NT2/D1 (cell line): ENCODE data around the gene STK17B.
"Not testable (repeated sequence)": the region's sequence is repeated elsewhere in the genome, so short reads cannot be mapped to it uniquely, and the experiment has no call there.

Experiments
- DNase-seq: peaks from one replicate; pipeline ENCODE4 v3.0.0-alpha.2; 2011; ENCODE audit warnings: low read depth, low spot score
- H3K27me3 ChIP-seq: 2 replicates; pipeline ENCODE4 v1.6.0; 2011; ENCODE audit warnings: mild to moderate bottlenecking; ENCODE audit not compliant: insufficient read length, insufficient read depth
- H3K36me3 ChIP-seq: 2 replicates; pipeline ENCODE4 v1.6.1; 2011; ENCODE audit warnings: mild to moderate bottlenecking, low read length, mixed read lengths; ENCODE audit not compliant: insufficient read depth, insufficient read length
- H3K4me1 ChIP-seq: 2 replicates; pipeline ENCODE4 v1.5.1; 2011; ENCODE audit not compliant: insufficient read depth, insufficient read length
- H3K4me3 ChIP-seq: 2 replicates; pipeline ENCODE4 v1.5.1; 2011; ENCODE audit warnings: low read depth; ENCODE audit not compliant: insufficient read length
- H3K9ac ChIP-seq: 2 replicates; pipeline ENCODE4 v1.6.0; 2011; ENCODE audit warnings: low read depth; ENCODE audit not compliant: insufficient read length
- H3K9me3 ChIP-seq: 2 replicates; pipeline ENCODE4 v1.5.1; 2011; ENCODE audit warnings: mild to moderate bottlenecking, low read length; ENCODE audit not compliant: insufficient read depth
- SUZ12 ChIP-seq: IDR thresholded peaks from 2 replicates; pipeline ENCODE4 v1.6.1; 2011; ENCODE audit not compliant: insufficient read length, insufficient read depth; ENCODE audit errors: extremely low read depth
- YY1 ChIP-seq: IDR thresholded peaks from 2 replicates; pipeline ENCODE4 v1.6.1; 2011; ENCODE audit not compliant: insufficient read length, insufficient read depth
- ZNF274 ChIP-seq: IDR thresholded peaks from 2 replicates; pipeline ENCODE4 v1.6.1; 2011; ENCODE audit warnings: mild to moderate bottlenecking, low read depth, low read length

The STK17B gene

DNA sequence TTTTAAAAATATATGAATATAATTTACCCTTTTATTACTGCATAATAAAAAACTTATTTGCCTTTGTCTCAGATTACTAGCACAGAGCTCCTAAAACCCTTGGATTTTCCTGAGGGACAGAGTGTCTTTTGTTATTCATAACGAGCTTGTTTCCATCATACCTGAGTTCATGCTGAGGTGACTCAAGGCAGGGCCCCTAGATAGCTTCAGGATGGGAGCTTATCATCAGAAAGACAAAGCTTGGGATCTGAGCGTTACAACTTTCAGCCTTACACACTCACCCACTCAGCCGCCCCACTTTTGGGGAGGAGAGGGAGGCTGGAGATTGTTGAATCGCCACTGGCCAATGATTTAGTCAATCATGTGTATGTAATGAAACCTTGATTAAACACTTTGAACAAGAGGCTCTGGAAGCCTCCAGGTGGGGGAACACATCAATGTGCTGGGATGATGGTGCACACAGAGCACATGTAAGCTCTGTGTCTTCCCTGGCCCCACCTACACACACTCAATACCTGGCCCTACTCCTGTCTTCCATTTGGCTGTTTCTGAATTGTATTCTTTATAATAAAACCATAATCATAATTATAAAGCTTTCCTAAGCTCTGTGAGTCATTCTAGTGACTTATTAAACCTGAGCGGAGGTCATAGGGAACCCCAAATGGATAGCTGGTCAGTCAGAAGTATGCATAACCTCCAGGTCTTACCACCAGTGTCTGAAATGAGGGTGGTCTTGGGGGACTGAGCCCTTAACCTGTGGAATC is 74.2 kb downstream of the STK17B start:
- Histone ChIP-seq H3K9ac (no peak overlapping the region), H3K27me3 (no peaks in the 10 kb centered on the region), H3K4me3 (no peak overlapping the region), H3K4me1 (peaks cover 4% of the 10 kb centered on the region), H3K36me3 (no peaks in the 10 kb centered on the region), H3K9me3 (no peaks in the 10 kb centered on the region)
- no peak for TF ChIP-seq SUZ12
- TF ChIP-seq YY1, result no peak
- TF ChIP-seq ZNF274, result no peak
- DNase-seq, result peak; percentile 63

DNA sequence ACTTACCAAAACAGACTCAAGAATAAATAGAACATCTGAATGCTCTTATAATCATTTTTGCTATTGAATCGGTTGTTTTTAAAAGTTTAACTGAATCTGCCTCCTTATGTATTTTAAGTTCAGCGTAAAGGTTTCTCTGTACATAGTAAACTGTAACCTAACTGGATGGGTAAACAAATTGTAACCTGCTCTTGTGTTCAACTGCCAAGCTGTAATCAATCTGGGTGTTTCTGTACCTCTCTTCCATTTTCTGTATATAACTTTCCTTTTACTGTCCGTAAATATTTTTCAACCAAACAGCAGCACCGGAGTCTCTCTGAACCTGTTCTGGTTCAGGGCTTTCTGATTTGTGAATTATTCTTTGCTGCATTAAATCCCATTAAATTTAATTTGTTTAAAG is 75.1 kb downstream of the STK17B start:
- H3K4me3 ChIP-seq, result no peak overlapping the region
- no peak overlapping the region for H3K9ac ChIP-seq
- H3K9me3 ChIP-seq, result no peaks in the 10 kb centered on the region
- no peak for DNase-seq
- H3K4me1 ChIP-seq, result peaks cover 4% of the 10 kb centered on the region
- no peaks in the 10 kb centered on the region for H3K27me3 ChIP-seq
- H3K36me3 ChIP-seq, result no peaks in the 10 kb centered on the region
- TF ChIP-seq ZNF274 (no peak), SUZ12 (no peak)

DNA sequence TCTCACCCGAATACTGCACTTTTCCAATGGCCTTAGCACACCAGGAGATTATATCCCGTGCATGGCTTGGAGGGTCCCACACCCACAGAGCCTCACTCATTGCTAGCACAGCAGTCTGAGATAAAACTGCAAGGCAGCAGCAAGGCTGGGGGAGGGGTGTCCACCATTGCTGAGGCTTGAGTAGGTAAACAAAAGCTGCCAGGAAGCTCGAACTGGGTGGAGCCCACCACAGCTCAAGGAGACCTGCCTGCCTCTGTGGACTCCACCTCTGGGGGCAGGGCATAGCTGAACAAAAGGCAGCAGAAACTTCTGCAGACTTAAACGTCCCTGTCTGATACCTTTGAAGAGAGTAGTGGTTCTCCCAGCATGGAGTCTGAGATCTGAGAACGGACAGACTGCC is 81.9 kb downstream of the STK17B start:
- H3K9me3 ChIP-seq, result peaks cover 21% of the 10 kb centered on the region
- H3K27me3 ChIP-seq, H3K36me3 ChIP-seq, H3K4me3 ChIP-seq, H3K9ac ChIP-seq, H3K4me1 ChIP-seq, DNase-seq: not testable (repeated sequence)

DNA sequence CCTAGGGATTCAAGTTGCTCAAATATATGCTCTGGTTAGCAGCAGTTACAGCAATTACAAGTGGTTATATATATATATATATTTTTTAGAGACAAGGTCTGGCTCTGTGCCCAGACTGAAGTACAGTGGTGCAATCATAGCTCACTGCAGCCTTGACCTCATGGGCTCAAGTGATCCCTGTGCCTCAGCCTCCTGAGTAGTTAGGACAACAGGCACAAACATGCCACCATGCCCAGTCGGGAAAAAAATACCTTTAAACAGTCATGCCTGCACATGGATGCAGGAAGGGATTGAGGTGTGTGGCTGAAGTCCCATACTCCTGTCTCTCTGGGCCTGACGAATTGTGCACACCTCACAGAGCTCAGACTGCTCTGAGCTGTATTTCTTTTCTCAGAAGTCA is 83.2 kb downstream of the STK17B start:
- Histone ChIP-seq H3K27me3 (no peaks in the 10 kb centered on the region), H3K9ac (no peak overlapping the region), H3K36me3 (no peaks in the 10 kb centered on the region), H3K9me3 (peaks cover 33% of the 10 kb centered on the region), H3K4me3 (no peak overlapping the region), H3K4me1 (no peaks in the 10 kb centered on the region)
- no peak for TF ChIP-seq YY1
- no peak for TF ChIP-seq ZNF274
- TF ChIP-seq SUZ12, result no peak
- no peak for DNase-seq

DNA sequence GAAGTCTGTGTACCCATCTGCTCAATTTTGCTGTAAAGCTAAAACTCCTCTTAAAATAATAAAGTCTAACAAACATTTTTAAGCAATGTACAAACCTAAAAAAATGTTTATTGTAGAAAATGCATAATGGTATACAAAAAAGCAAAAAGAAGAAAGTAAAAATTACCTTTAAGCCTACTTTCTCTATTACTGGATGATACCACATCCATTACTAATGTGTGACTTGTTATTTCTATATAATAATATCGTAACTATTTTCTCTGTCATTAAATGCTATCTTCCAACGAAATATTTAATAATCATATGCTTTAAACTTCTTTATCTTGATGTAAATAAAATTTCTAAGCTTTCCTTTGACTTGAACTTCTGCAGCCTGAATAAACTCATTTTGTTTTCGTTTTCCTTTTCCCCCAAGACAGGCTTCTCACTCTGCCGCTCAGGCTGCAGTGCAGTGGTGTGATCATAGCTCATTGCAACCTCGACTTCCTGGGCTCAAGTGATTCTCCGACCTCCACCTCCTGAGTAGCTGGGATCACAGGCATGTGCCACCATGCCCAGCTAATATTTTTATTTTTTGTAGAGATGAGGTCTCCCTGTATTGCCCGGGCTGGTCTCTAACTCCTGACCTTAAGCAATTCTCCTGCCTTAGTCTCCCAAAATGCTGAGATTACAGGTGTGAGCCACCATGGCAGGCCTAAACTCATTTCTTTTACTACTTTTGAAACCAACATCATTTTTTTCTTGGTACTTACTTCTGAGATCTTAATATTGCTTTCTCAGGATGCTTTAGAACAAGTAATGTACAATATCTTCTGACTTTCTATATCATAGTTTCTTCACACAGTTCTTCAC is 84.6 kb downstream of the STK17B start:
- TF ChIP-seq YY1 (no peak), ZNF274 (no peak), SUZ12 (no peak)
- H3K4me3 ChIP-seq, result no peak overlapping the region
- DNase-seq, result no peak
- no peak overlapping the region for H3K9ac ChIP-seq
- H3K9me3 ChIP-seq, result peaks cover 41% of the 10 kb centered on the region
- H3K4me1 ChIP-seq, result no peaks in the 10 kb centered on the region
- H3K27me3 ChIP-seq, result no peaks in the 10 kb centered on the region
- no peaks in the 10 kb centered on the region for H3K36me3 ChIP-seq

DNA sequence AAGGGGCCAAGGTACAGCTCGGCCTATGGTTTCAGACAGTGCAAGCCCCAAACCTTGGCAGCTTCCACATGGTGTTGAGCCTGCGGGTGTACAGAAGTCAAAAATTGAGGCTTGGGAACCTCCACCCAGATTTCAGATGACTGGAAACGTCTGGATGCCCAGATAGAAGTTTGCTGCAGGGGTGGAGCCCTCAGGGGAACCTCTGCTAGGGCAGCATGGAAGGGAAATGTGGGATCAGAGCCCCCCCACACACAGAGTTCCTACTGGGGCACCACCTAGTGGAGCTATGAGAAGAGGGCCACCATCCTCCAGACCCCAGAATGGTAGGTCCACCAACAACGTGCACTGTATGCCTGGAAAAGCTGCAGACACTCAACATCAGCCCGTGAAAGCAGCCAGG is 87.8 kb downstream of the STK17B start:
- Histone ChIP-seq H3K27me3 (no peaks in the 10 kb centered on the region), H3K4me3 (no peak overlapping the region), H3K4me1 (no peaks in the 10 kb centered on the region), H3K36me3 (no peaks in the 10 kb centered on the region), H3K9me3 (peaks cover 28% of the 10 kb centered on the region; the same call in 1 of the 2 replicates), H3K9ac (no peak overlapping the region)
- no peak for TF ChIP-seq SUZ12
- no peak for TF ChIP-seq YY1
- no peak for TF ChIP-seq ZNF274
- DNase-seq, result no peak
